Esophagus squamous epithelium (tissue), 5 donors: Measurements from ENCODE around the gene USP6. TPM values are rescaled to one million over a fixed set of nuclear protein-coding genes. Genes with fewer than 3 reads are reported as not detected.

Experiments
- DNase-seq: peaks from one replicate; lab custom pipeline; 2025; lab: John Stamatoyannopoulos, UW
- H3K27ac ChIP-seq, 4 donors: fragments of 200-600 bp; sonication (generic); one replicate each; pipeline ENCODE4 v1.5.1; 2016 to 2019; ENCODE audit warnings: mild to moderate bottlenecking in 1 of 4
- H3K27me3 ChIP-seq, 4 donors: fragments of 200-600 bp; sonication (generic); 1 replicate in 3 of 4; 2 replicates in 1 of 4; pipeline versions ENCODE4 v1.5.1 to v1.6.0; 2017 to 2021; ENCODE audit warnings: antibody characterized with exemption in 1 of 4
- H3K36me3 ChIP-seq, 3 donors: fragments of 200-600 bp; sonication (generic); one replicate each; pipeline ENCODE4 v1.5.1; 2016 to 2019
- H3K4me1 ChIP-seq, 3 donors: fragments of 200-600 bp; sonication (generic); one replicate each; pipeline ENCODE4 v1.5.1; 2017 to 2019
- H3K4me3 ChIP-seq, 4 donors: fragments of 200-600 bp; sonication (generic); 1 replicate in 3 of 4; 2 replicates in 1 of 4; pipeline ENCODE4 v1.5.1; 2016 to 2019; ENCODE audit warnings: mild to moderate bottlenecking in 2 of 4, moderate library complexity in 1 of 4
- H3K9me3 ChIP-seq, 3 donors: fragments of 200-600 bp; sonication (generic); one replicate each; pipeline ENCODE4 v1.5.1; 2016 to 2019
- POLR2A ChIP-seq, 4 donors: fragments of 450-650 bp; IDR thresholded peaks; one replicate each; pipeline ENCODE4 v1.6.1; 2017; ENCODE audit warnings: antibody characterized with exemption in 4 of 4, mild to moderate bottlenecking in 4 of 4, moderate library complexity in 3 of 4
- WGBS, 2 donors: methylation state at CpG; one replicate each; pipeline ENCODE4 v1.1.5; 2018; 5-methylcytosine and 5-hydroxymethylcytosine counted together
- intact Hi-C: fragments of 100-400 bp; cut with DNase I; formaldehyde crosslinking; loops from one replicate; pipeline ENCODE4 v1.15.0; 2022
- total RNA-seq, 4 donors: library from RNA; depleted of rRNA; stranded (reverse); fragments of >200 nt; gene quantifications; one replicate each; pipeline ENCODE4 v1.1.0, GENCODE V29; 2016
- TF ChIP-seq, protein P1 (sequence below), 6 experiments: fragments of 450-650 bp in 4 of 6; fragments of 200-600 bp in 2 of 6; sonication (generic) in 2 of 6; IDR thresholded peaks; one replicate each; pipeline ENCODE4 v1.5.1; 2016 to 2019; ENCODE audit warnings: antibody characterized with exemption in 6 of 6, mild to moderate bottlenecking in 4 of 6, moderate library complexity in 4 of 6
- donor health status: DM: yes; HTN: yes; CAD: no.

The USP6 gene
- total RNA-seq, 4 donors from 2014 or later = under 0.01 to 0.09 TPM; not detected in 2

DNA sequence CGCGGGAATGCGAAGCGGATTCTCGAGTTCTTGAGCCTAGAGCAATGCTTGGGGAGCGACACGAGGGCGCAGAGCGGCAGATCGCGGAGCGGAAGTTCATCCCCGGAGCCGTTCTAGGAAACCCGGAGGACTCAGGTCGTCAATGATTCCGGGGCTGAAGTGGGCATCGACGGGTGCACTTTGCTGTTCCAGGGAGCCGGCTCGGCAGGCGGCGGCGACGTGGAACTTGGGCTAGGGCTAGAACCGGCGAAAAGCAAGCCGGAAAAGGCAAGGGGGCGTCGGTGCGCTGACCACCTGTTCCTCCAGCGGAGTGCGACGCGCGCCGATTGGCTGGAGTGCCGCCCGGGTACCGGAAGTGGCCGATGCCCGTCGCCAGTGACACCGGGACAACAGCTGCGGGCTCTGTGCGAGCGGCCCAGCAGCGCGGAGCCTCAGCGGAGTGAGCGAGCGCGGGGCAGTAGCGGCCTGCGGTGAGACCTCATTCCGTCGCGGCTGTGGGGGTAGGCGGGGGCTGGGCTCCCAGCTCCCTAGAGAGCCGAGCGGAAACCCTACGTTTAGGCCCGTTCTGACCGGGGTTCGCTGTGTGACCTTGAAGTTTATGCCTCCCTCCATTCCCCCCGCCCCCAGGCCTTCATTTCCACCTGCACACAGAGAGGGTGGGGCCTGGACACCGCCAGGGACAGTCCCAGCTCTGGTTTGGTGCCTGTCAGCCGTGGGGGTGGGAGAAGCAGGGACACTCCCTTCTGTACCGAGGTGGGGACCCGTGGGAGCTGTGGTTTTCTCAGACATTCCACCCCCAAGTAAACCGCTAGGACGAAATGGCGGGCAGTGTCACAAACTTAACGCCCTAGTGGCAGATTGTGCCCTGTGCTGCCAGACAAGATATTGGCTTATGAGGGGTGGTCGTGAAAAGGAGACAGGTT, 37.5 kb upstream of the USP6 start, which contains the start of gene ZFP3:
ZFP3 (plus strand) TSS at position 362 of the 923 bp plus-strand sequence. CDS start 13,038 bp downstream, outside the sequence.
- peak; percentile 51 for DNase-seq

DNA sequence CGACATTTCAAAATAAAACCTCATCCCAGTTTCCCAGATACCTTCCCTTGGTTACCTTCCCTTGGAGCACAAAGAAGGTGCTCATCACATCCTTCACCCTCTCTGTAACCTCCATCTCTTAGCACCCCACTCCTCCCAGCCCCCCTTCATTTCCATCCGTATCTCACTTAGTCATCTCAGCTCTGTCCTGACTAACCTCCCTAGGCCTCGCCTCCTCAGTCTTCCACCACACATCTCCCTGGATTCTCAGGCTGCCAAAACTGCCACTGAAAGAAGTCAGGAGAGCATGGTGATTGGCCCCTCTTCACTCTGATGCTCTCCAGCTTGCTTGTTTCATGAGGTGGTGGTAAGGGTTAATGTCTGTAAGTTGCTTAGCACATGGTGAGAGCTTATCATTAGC, 35.2 kb upstream of the USP6 start:
- 78 to 85% methylated on average over 3 of the region's 3 CpGs for WGBS, 2 donors
- intact Hi-C loops = no loop called here
- H3K27ac ChIP-seq = no peak overlapping the region
- H3K9me3 ChIP-seq = peaks cover 0 to 23% (median 6%) of the 10 kb centered on the region in 3 donors
- TF ChIP-seq POLR2A (IDR thresholded peaks at IDR 0.05) = no peak
- TF ChIP-seq, protein P1, sequence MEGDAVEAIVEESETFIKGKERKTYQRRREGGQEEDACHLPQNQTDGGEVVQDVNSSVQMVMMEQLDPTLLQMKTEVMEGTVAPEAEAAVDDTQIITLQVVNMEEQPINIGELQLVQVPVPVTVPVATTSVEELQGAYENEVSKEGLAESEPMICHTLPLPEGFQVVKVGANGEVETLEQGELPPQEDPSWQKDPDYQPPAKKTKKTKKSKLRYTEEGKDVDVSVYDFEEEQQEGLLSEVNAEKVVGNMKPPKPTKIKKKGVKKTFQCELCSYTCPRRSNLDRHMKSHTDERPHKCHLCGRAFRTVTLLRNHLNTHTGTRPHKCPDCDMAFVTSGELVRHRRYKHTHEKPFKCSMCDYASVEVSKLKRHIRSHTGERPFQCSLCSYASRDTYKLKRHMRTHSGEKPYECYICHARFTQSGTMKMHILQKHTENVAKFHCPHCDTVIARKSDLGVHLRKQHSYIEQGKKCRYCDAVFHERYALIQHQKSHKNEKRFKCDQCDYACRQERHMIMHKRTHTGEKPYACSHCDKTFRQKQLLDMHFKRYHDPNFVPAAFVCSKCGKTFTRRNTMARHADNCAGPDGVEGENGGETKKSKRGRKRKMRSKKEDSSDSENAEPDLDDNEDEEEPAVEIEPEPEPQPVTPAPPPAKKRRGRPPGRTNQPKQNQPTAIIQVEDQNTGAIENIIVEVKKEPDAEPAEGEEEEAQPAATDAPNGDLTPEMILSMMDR (IDR thresholded peaks at IDR 0.05) = no peak
- H3K27me3 ChIP-seq = no peaks in the 10 kb centered on the region
- H3K4me1 ChIP-seq = peaks cover 11 to 25% (median 13%) of the 10 kb centered on the region in 3 donors
- H3K36me3 ChIP-seq = peaks cover 0 to 41% (median 0%) of the 10 kb centered on the region in 3 donors
- H3K4me3 ChIP-seq = no peak overlapping the region
- DNase-seq = no peak

More for the DNA sequence above, 37.5 kb upstream of the USP6 start, which contains the start of gene ZFP3:
- peaks cover 11 to 25% (median 13%) of the 10 kb centered on the region in 3 donors for H3K4me1 ChIP-seq
- H3K27me3 ChIP-seq = peaks cover 0 to 4% (median 0%) of the 10 kb centered on the region in 4 donors
- WGBS, 2 donors = 0% methylated on average over 11 to 24 of the region's 75 CpGs
- peaks cover 0 to 5% (median 0%) of the 10 kb centered on the region in 3 donors for H3K9me3 ChIP-seq
- peak within 1 kb of the TSS; percentile 74 to 89 (median 87) for H3K4me3 ChIP-seq
- peak within 1 kb of the TSS; percentile 82 to 88 (median 85) for H3K27ac ChIP-seq
- peaks cover 0 to 22% (median 0%) of the 10 kb centered on the region in 3 donors for H3K36me3 ChIP-seq
- peak in 2 of 4 donors; percentile 28 to 37 for TF ChIP-seq POLR2A (IDR thresholded peaks at IDR 0.05)
- TF ChIP-seq, protein P1 (IDR thresholded peaks at IDR 0.05) = peak in 3 of 6 experiments; percentile 8 to 24 (median 13)
- intact Hi-C loops = no loop called here

DNA sequence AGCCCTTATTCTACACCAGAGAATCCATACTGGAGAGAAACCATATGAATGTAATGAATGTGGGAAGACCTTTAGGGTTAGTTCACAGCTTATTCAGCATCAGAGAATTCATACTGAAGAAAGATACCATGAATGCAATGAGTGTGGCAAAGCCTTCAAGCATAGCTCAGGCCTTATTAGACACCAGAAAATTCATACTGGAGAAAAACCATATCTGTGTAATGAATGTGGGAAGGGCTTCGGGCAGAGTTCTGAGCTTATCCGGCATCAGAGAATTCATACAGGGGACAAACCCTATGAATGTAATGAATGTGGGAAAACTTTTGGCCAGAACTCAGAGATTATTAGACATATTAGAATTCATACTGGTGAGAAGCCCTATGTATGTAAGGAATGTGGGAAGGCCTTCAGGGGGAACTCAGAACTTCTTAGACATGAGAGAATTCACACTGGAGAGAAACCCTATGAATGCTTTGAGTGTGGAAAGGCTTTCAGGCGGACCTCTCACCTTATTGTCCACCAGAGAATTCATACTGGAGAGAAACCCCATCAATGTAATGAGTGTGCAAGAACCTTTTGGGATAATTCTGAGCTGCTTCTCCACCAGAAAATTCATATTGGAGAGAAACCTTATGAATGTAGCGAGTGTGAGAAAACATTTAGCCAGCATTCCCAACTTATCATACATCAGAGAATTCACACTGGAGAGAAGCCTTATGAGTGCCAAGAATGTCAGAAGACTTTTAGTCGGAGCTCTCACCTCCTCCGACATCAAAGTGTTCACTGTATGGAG, 23.4 kb upstream of the USP6 start:
- DNase-seq = no peak
- peaks cover 0 to 11% (median 0%) of the 10 kb centered on the region in 4 donors for H3K27me3 ChIP-seq
- no peak for TF ChIP-seq POLR2A (IDR thresholded peaks at IDR 0.05)
- TF ChIP-seq, protein P1 (IDR thresholded peaks at IDR 0.05) = no peak
- peaks cover 31 to 100% (median 98%) of the 10 kb centered on the region in 3 donors for H3K9me3 ChIP-seq
- no peak overlapping the region for H3K27ac ChIP-seq
- peak overlapping the region in 1 of 4 donors; percentile 6 for H3K4me3 ChIP-seq
- peaks cover 18 to 55% (median 33%) of the 10 kb centered on the region in 3 donors for H3K36me3 ChIP-seq
- 90 to 97% methylated on average over 5 to 6 of the region's 6 CpGs for whole genome bisulfite sequencing, 2 donors
- intact Hi-C loops = no loop called here
- H3K4me1 ChIP-seq = peaks cover 0 to 10% (median 0%) of the 10 kb centered on the region in 3 donors

DNA sequence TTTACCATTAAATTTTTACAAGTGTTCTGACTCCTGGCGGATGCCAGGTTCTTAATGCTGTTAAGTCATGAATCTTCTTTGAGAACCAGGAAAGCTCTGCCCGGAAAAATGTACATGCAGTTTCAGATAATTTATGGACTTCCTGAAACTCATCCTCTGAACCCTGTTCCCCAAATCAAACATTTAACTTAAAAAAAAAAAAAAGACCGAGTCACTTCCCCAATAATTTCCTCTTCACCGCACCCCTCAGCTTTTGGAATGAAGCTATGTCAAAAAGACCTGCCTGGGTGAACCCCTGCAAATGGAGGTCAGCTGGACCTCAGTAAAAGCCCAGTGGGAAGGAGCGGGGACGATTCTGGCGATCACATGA, 19.1 kb upstream of the USP6 start:
- Histone ChIP-seq H3K27ac (peak overlapping the region in 1 of 4 donors; percentile 66), H3K4me1 (peaks cover 0 to 16% (median 0%) of the 10 kb centered on the region in 3 donors), H3K36me3 (peaks cover 0 to 12% (median under 1%) of the 10 kb centered on the region in 3 donors), H3K27me3 (peaks cover 0 to 18% (median 0%) of the 10 kb centered on the region in 4 donors), H3K4me3 (peak overlapping the region; percentile 6 to 61 (median 48)), H3K9me3 (peaks cover 23 to 62% (median 56%) of the 10 kb centered on the region in 3 donors)
- intact Hi-C loops = no loop called here
- TF ChIP-seq POLR2A (IDR thresholded peaks at IDR 0.05) = no peak
- TF ChIP-seq, protein P1 (IDR thresholded peaks at IDR 0.05) = no peak
- 25 to 36% methylated on average over 5 to 7 of the region's 7 CpGs for WGBS, 2 donors
- DNase-seq = no peak
